ENCODE data around the gene RAPGEF4.
A peak's percentile ranks its signal among the peaks of the same experiment; 100 is the strongest.
"Not testable (repeated sequence)": the region's sequence is repeated elsewhere in the genome, so short reads cannot be mapped to it uniquely, and the experiment has no call there.

The RAPGEF4 gene

GRCh38 chr2:172739661-172740266 is 4.1 kb downstream of the RAPGEF4 start:
- no peak overlapping the region for H3K9ac ChIP-seq
- no peaks in the 10 kb centered on the region for H3K36me3 ChIP-seq
- no peaks in the 10 kb centered on the region for H4K20me1 ChIP-seq
- H3K4me2 ChIP-seq: peak overlapping the region in 7 of 11 experiments; percentile 4 to 68 (median 49); a peak in 12 of 22 replicates
- no peak overlapping the region for H3K4me3 ChIP-seq
- peaks cover 0 to 30% (median 19%) of the 10 kb centered on the region in 10 experiments; a peak in 12 of 20 replicates for H3K4me1 ChIP-seq
- H3K27ac ChIP-seq: no peak overlapping the region
- peaks cover 30 to 39% (median 35%) of the 10 kb centered on the region in 11 experiments for H3K27me3 ChIP-seq
- peaks cover 9 to 22% (median 16%) of the 10 kb centered on the region in 11 experiments for H3K9me3 ChIP-seq (replicated peaks in 1 of 11)
- no peak for TF ChIP-seq Cebpa-rat (IDR thresholded peaks at IDR 0.05)

- TF ChIP-seq Cebpa-rat (IDR thresholded peaks at IDR 0.05): no peak
- H3K27me3 ChIP-seq: peaks cover 19 to 28% (median 24%) of the 10 kb centered on the region in 11 experiments
- H3K4me3 ChIP-seq: no peak overlapping the region
- no peak overlapping the region for H3K9ac ChIP-seq
- no peaks in the 10 kb centered on the region for H4K20me1 ChIP-seq
- H3K4me2 ChIP-seq: peak overlapping the region in 8 of 11 experiments; percentile 17 to 68 (median 42); a peak in 13 of 22 replicates
- no peaks in the 10 kb centered on the region for H3K36me3 ChIP-seq
- peaks cover 11 to 21% (median 16%) of the 10 kb centered on the region in 11 experiments for H3K9me3 ChIP-seq (replicated peaks in 1 of 11)
- H3K27ac ChIP-seq: no peak overlapping the region
- peaks cover 0 to 29% (median 19%) of the 10 kb centered on the region in 10 experiments; a peak in 12 of 20 replicates for H3K4me1 ChIP-seq
Measured at GRCh38 chr2:172740856-172741255, 5.2 kb downstream of the RAPGEF4 start.

GRCh38 chr2:172742931-172743540 is 7.4 kb downstream of the RAPGEF4 start:
- TF ChIP-seq Cebpa-rat (IDR thresholded peaks at IDR 0.05): no peak
- no peak overlapping the region for H3K4me3 ChIP-seq
- peaks cover 0 to 25% (median 19%) of the 10 kb centered on the region in 10 experiments; a peak in 12 of 20 replicates for H3K4me1 ChIP-seq
- no peaks in the 10 kb centered on the region for H4K20me1 ChIP-seq
- H3K27me3 ChIP-seq: peaks cover 0 to 7% (median 2%) of the 10 kb centered on the region in 11 experiments; a peak in 12 of 22 replicates
- no peak overlapping the region for H3K9ac ChIP-seq
- peaks cover 11 to 23% (median 17%) of the 10 kb centered on the region in 11 experiments for H3K9me3 ChIP-seq (replicated peaks in 1 of 11)
- no peaks in the 10 kb centered on the region for H3K36me3 ChIP-seq
- no peak overlapping the region for H3K4me2 ChIP-seq
- H3K27ac ChIP-seq: no peak overlapping the region

DNA sequence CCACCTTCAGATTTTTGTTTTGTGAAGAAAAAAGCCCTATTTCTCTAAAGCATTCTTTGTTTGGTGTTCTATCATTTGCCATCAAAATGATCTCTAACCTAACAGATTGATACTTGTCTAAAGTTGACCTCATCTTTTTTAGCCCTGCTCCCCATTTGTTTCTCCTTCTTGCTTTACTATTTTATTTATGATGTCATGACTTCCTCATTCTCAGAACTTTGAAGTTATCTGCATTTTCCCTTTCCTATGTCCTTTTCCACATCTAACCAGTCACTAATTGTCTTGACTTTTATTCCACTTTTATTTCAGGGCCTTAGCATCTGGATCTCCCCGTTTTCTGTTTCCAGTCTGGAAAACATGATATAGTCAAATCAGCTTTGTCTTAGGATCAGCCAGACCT is 8.3 kb downstream of the RAPGEF4 start:
- Histone ChIP-seq H4K20me1 (no peaks in the 10 kb centered on the region), H3K4me2 (no peak overlapping the region), H3K27ac (no peak overlapping the region), H3K36me3 (no peaks in the 10 kb centered on the region), H3K9ac (no peak overlapping the region), H3K9me3 (replicated peaks in 1 of 11) (peaks cover 14 to 27% (median 24%) of the 10 kb centered on the region in 11 experiments), H3K4me1 (peaks cover 0 to 25% (median 19%) of the 10 kb centered on the region in 10 experiments; a peak in 12 of 20 replicates), H3K4me3 (no peak overlapping the region), H3K27me3 (no peaks in the 10 kb centered on the region)
- no peak for TF ChIP-seq Cebpa-rat (IDR thresholded peaks at IDR 0.05)

DNA sequence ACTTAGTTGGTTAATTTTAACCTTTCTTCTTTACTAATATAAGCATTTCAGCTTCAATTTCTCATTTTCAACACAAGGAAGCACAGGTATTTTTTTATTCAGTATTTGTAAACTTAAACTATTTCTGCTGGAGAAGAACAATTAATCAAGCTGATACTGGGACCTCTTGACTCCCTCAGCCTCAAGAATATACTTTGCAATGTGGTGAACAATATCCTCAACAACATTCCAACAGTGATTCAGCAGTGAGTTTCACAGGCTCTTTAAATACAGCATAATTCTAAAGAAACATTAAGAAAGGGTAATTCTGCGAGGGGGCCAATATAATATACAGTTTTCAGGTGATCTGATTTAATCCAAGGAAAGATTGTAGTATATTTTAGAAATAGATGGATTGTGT is 10.0 kb downstream of the RAPGEF4 start:
- no peaks in the 10 kb centered on the region for H4K20me1 ChIP-seq
- H3K9ac ChIP-seq: no peak overlapping the region
- H3K4me1 ChIP-seq: peaks cover 0 to 14% (median 10%) of the 10 kb centered on the region in 10 experiments; a peak in 12 of 20 replicates
- no peak for TF ChIP-seq Cebpa-rat (IDR thresholded peaks at IDR 0.05)
- no peak overlapping the region for H3K27ac ChIP-seq
- no peaks in the 10 kb centered on the region for H3K36me3 ChIP-seq
- H3K4me2 ChIP-seq: no peak overlapping the region
- no peaks in the 10 kb centered on the region for H3K27me3 ChIP-seq
- no peak overlapping the region for H3K4me3 ChIP-seq
- H3K9me3 ChIP-seq (replicated peaks in 1 of 11): peaks cover 19 to 34% (median 24%) of the 10 kb centered on the region in 11 experiments

DNA sequence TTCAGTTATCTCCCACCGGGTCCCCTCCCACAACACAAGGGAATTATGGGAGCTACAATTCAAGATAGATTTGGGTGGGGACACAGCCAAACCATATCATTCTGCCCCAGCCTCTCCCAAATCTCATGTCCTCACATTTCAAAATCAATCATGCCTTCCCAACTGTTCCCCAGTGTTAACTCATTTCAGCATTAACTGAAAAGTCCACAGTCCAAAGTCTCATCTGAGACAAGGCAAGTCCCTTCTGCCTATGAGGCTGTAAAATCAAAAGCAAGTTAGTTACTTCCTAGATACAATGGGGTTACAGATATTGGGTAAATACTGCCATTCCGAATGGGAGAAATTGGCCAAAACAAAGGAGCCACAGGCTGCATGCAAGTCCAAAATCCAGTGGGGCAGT is 12.9 kb downstream of the RAPGEF4 start:
- not testable (repeated sequence) for H3K4me1 ChIP-seq, H4K20me1 ChIP-seq, H3K36me3 ChIP-seq, H3K4me3 ChIP-seq, H3K27me3 ChIP-seq, H3K9ac ChIP-seq, H3K27ac ChIP-seq, H3K4me2 ChIP-seq
- H3K9me3 ChIP-seq (replicated peaks in 1 of 11): peaks cover 16 to 29% (median 23%) of the 10 kb centered on the region in 11 experiments

GRCh38 chr2:172749388-172749787 is 13.7 kb downstream of the RAPGEF4 start:
- Histone ChIP-seq H4K20me1 (no peaks in the 10 kb centered on the region), H3K36me3 (no peaks in the 10 kb centered on the region), H3K9ac (no peak overlapping the region), H3K4me3 (no peak overlapping the region), H3K27ac (no peak overlapping the region), H3K4me1 (no peaks in the 10 kb centered on the region), H3K27me3 (no peaks in the 10 kb centered on the region), H3K9me3 (replicated peaks in 1 of 11) (peaks cover 7 to 21% (median 14%) of the 10 kb centered on the region in 11 experiments), H3K4me2 (no peak overlapping the region)
- TF ChIP-seq Cebpa-rat (IDR thresholded peaks at IDR 0.05): no peak

GRCh38 chr2:172751564-172751963 is 15.9 kb downstream of the RAPGEF4 start:
- Histone ChIP-seq H4K20me1 (no peaks in the 10 kb centered on the region), H3K27ac (no peak overlapping the region), H3K9me3 (replicated peaks in 1 of 11) (peaks cover 5 to 17% (median 10%) of the 10 kb centered on the region in 11 experiments; a peak in 8 of 22 replicates), H3K9ac (no peak overlapping the region), H3K4me3 (no peak overlapping the region), H3K36me3 (no peaks in the 10 kb centered on the region), H3K4me1 (no peaks in the 10 kb centered on the region), H3K4me2 (no peak overlapping the region), H3K27me3 (no peaks in the 10 kb centered on the region)
- TF ChIP-seq Cebpa-rat (IDR thresholded peaks at IDR 0.05): no peak

GRCh38 chr2:172753610-172754009 is 18.0 kb downstream of the RAPGEF4 start:
- Histone ChIP-seq H3K36me3 (no peaks in the 10 kb centered on the region), H3K4me2 (no peak overlapping the region), H3K9me3 (replicated peaks in 1 of 11) (peaks cover 0 to 10% (median 7%) of the 10 kb centered on the region in 11 experiments; a peak in 8 of 22 replicates), H3K27me3 (no peaks in the 10 kb centered on the region), H4K20me1 (no peaks in the 10 kb centered on the region), H3K9ac (no peak overlapping the region), H3K4me1 (no peaks in the 10 kb centered on the region), H3K27ac (no peak overlapping the region), H3K4me3 (no peak overlapping the region)
- no peak for TF ChIP-seq Cebpa-rat (IDR thresholded peaks at IDR 0.05)

All from BLaER1 treated with 17β-estradiol and CSF1 and Interleukin-3, amounts not matched to agents 10 nM and 100 nM (cell line).